Hematopoietic multipotent progenitor cell (in vitro differentiated cells): ENCODE measurements around the gene ZBTB24. TPM values are rescaled to one million over a fixed set of nuclear protein-coding genes. Genes with fewer than 3 reads are reported as not detected.

ENCODE experiments used
- DNase-seq, 3 donors: peaks; one replicate each; pipeline ENCODE4 v3.0.0-alpha.2; 2011 to 2015; ENCODE audit warnings: low read depth in 2 of 3, low spot score in 2 of 3
- total RNA-seq: library from RNA; depleted of rRNA; stranded (reverse); fragments of >200 nt; gene quantifications from one replicate; pipeline ENCODE4 v1.2.3, GENCODE V29; 2012

The ZBTB24 gene
- total RNA-seq, 1 donor, result 6.7 TPM

DNA sequence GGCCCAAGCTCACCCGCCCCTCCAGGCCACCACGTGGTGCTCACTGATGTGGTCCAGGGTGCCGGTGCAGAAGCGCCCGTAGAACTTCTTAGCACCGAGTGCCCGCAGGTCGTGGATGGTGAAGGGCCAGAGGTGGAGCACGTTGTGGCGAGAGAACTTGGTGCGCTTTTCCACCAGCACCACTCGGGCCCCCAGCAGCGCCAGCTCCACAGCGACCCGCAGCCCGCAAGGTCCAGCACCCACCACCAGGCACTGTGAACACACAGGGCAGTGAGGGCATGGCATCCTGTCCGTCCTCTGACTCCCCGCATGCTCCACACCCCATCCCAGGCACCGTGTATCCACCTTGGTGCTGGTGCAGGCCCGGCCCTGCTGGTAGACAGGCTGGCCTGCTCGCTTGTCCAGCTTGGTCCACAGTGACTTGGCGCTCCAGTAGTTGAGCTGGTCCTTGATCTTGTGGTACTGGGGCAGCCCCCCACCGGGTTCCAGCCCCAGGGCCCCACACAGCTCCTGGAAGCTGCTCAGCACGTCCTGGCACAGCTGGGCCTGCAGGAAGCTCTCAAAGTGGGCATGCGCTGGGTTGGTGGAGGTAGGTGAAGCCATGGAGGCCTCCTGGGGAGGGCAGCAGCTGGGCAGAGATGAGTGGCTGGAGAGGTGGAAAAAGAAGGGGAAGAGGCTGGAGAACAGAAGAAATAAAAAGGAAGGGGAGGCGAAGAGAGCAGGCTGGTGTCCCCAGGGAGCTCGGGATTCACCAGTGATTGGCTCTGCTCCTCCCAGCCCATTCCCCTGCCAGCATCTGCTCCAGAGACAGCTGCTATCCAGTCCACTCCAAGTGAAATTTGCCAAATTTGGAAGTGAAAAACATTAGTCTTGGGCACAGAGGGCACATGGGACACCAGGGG is 29.2 kb downstream of the ZBTB24 start:
- no peak for DNase-seq

- DNase-seq, result no peak
Observed at GRCh38 chr6:109453156-109453555, 29.9 kb downstream of the ZBTB24 start.

DNA sequence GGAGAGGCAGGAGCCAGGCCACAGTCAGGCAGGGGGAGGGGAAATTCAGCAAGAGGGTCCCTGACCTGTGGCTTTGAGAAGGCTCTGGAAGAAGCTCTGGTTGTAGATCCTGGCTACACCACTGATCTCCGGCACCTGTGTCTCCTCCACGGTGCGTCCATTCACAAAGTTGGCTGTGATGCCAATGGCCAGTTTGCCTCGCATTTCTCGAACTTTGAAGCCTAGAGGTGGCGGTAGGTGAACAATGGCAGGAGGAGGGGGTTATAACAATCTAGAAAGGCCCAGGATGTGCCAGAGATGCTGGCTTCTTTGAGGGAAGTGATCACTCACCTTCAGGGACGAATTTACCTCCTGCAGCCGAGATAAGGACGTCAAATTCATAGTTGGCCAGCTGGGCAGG is 30.8 kb downstream of the ZBTB24 start:
- no peak for DNase-seq

DNA sequence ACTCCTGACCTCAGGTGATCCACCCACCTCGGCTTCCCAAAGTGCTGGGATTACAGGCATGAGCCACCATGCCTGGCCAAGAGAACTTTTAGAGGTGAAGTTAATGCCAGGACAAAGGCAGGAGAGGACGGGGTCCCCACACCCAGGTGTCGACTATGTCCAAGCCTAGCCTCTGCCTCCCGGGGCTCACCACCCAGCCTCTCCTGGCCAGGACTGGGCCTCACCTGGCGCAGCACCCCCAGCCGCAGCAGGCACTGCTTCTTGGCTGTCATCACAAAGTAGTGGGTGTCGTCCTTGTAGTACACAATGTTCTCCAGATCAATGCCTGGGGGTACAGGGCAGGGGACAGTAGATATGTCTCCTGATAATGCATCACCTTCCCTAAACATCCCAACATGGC is 31.6 kb downstream of the ZBTB24 start:
- DNase-seq, result no peak

DNA sequence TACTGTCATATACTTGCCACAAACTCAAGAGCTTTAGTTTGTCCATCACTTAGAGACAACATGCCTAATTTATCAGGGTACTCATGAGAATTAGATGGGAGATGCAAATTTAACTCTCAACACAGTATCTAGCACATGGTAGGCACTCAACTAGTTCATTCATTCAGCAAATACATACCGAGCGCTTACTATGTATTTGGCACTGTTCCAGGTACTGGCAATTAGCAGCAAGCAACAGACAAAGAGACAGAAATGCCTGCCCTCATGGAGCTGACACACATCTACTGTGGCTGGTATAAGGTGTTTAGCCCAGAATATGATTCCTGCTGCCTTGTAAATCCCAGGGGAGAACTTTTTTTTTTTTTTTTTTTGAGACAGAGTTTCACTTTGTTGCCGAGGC is 32.2 kb downstream of the ZBTB24 start:
- no peak for DNase-seq

DNA sequence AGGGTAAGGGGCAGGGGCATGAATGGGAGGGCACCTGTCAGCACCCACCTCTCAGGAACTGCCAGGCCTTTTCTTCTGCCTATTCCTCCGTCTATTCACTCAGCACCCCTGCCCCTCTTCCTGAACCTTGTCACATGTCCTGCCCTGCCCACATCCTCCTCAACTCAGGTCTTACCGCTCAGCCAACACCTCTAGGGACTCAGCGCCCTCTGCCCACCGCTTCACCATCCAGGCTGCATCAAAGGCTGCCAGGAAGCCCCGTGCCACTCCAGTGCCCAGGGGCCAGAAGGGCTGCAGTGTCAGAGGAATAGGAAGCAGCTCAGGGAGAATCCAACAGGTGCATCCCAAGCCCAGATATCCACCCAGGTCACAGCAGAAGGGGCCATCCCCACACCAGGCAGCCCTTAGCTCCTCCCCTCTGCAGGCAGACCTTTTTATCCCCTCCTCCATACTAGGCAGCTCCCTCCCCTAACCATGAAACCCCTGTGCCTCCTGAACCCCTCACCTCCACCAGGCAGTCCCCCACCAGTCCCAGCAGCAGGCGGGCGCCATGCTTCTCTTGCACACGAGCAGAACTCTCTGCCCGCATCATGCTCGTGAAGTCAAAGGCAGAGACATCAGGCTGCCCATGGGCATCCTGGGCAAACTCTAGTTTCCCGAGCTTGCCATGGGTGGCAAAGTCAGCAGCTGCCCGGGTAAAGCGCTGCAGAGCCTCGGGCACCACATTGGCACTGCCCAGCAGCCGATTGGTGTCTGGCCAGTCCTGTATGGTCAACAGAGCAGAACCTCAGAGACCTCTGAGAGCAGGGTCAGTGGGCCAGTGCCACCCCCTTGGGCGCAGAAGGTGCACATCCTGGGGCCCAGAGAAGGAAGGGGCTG is 33.0 kb downstream of the ZBTB24 start:
- DNase-seq, result peak in 2 of 3 donors; percentile 34 to 44

- DNase-seq, result no peak
Observed at GRCh38 chr6:109449064-109449794, 33.8 kb downstream of the ZBTB24 start.

- no peak for DNase-seq
Observed at GRCh38 chr6:109448615-109449014, 34.4 kb downstream of the ZBTB24 start.

GRCh38 chr6:109447878-109448555 is 35.0 kb downstream of the ZBTB24 start:
- DNase-seq, result peak in 1 of 3 donors; percentile 28

GRCh38 chr6:109447087-109447486 is 35.9 kb downstream of the ZBTB24 start:
- no peak for DNase-seq

DNA sequence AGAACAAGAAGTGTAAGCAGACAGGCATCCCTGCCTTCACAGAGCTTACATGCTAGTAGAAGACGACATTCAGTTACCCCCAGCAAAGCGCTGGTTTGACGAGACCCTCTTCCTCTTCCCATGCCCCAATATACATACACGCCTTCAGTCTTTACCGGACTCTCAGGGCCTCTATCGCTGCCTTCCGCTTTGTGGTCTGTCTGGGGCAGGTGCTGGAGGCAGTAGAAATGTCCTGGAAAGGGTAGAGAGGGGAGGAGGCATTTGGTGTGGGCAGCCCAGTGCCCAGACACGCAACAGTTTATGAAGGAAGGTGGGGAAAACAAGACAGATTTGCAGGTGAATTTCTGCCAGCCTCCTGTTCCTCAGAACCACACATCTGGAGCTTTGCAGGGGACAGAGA is 36.5 kb downstream of the ZBTB24 start:
- DNase-seq, result no peak

- no peak for DNase-seq
Observed at GRCh38 chr6:109446072-109446471, 36.9 kb downstream of the ZBTB24 start.

DNA sequence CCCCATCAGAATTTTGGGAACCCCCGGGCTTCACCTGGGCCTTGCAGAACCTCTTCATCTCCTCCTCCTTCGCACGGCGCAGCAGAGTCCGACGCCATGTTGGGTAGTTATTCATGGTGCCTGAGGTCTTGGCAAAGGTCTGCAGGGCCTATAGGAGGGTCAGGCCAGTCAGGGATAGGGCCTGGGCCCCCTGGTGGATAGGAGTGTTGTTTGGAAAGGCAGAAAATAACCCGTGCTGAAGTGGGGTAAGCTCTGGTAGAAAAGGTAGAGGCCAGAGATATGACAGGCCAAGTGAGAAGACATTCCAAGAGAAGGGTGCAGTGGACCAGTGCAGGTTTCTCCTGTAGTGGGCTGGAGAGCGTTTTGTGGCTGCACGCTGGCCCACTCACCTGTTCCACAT is 37.6 kb downstream of the ZBTB24 start:
- no peak for DNase-seq

- DNase-seq, result no peak
Observed at GRCh38 chr6:109443425-109443950, 39.5 kb downstream of the ZBTB24 start.

GRCh38 chr6:109442393-109442924 is 40.6 kb downstream of the ZBTB24 start:
- DNase-seq, result no peak

DNA sequence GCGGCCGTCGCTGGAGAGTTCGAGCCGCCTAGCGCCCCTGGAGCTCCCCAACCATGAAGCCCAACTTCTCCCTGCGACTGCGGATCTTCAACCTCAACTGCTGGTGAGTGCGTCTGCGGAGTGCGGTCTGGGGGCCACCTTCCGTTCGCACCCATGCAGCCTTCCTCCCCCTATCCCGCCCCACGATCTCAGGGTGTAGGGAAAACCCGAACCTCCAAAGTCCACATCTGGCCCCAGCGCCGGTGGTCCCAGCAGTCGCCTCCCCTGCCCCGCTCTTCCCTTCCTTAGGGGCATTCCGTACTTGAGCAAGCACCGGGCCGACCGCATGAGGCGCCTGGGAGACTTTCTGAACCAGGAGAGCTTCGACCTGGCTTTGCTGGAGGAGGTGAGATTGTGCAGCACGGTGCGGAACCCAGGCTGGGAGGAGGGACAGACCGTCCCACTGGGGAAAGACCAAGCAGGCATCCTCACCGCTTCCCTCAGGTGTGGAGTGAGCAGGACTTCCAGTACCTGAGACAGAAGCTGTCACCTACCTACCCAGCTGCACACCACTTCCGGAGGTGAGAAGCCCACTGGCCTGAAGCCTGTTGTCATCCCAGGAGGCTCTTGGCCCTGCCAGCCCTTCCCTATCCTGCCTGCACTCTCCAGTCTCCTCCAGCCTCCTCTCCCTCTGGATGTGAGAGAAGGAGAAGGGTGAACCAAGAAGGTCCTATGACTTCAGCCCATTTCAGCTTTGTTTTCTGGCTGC is 41.8 kb downstream of the ZBTB24 start:
- peak in 2 of 3 donors; percentile 76 to 79 for DNase-seq

DNA sequence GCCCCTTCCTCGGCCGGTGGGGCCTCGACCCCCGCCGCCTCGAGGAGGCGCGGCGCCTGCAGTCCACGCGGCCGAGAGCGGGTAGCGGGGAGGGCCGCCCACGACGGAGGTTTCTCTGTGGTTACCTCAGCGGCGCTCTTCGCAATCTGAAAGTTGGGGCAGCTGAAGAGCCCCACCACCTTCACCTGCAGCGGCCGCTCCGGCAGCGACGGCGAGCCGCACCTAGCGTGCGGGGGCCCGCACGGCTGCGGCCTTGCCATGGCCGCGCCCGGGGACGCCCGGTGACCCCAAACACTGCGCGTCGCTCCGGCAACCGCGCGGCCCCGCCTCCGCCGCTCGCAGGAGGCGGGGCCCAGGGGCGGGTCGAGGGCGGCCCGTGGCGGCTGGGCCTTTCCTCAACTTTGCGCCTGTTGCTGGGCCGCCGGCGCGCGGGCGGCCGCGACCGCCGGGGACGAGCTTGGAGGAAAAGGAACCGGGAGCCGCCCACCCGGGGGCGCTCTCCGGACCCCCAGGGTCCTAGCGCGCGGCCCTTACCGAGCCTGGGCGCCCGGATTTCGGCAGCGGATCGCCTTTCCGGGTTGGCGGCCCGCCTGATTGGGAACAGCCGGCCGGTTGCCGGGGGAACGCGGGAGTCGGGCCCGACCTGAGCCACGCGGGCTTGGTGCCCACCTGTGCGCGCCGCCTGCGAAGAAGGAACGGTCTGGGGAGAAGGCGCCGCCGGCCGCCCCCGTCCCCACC is 42.5 kb downstream of the ZBTB24 start, which contains the start of the genes PPIL6 and SMPD2:
Gene PPIL6 (minus strand): TSS at position 298 of the 738 bp plus-strand sequence. CDS start 38 bp downstream, at position 260.
Gene SMPD2 (plus strand): TSS at position 394 of the 738 bp plus-strand sequence. CDS start 398 bp downstream, outside the sequence.
- DNase-seq, result peak; percentile 70 to 94 (median 93)

DNA sequence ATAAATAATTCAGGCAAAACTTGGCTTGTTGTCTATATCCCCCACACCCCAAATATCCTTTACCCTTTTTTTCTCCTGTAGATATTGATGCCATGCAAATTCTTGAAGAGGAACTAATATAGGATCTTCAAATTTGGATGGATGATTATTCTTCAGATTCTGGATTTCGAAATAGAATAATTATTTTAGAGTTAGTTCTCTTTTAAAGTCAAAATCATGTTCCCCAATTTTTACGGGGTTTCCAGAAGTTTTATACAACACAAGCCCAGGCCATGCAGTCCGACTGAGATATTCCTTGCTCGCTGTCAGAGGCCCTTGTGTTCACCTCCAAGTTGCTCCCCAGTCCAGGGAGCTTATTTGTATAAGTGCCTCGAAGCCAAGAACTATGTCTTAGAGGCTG is 47.0 kb downstream of the ZBTB24 start:
- DNase-seq, result no peak
